PC-3 (cell line): ENCODE data around the gene TWF2. TPM values are rescaled to one million over a fixed set of nuclear protein-coding genes. Genes with fewer than 3 reads are reported as not detected.

Source experiments
- ATAC-seq: fragments of 200-7000 bp; cut with Tn5 transposase; 2 replicates; pipeline ENCODE4 v1.9.1; 2020; ENCODE audit warnings: mild to moderate bottlenecking, moderate library complexity
- BruUV-seq: library from RNA; stranded (reverse); fragments of 400-500 nt; replicated peaks from 2 replicates; lab custom pipeline; 2021; lab: Mats Ljungman, UMichigan
- CTCF ChIA-PET: fragments of 300-600 bp; sonication (Branson Sonifier 250); formaldehyde crosslinking; loops from one replicate; lab custom pipeline; 2022; ENCODE audit warnings: antibody characterized with exemption; lab: Charles Lee
- POLR2A ChIA-PET: fragments of 300-600 bp; sonication (Branson Sonifier 250); formaldehyde crosslinking; loops from one replicate; lab custom pipeline; 2022; ENCODE audit warnings: antibody characterized with exemption; ENCODE audit not compliant: unreplicated experiment; lab: Charles Lee
- DNase-seq: peaks from one replicate; pipeline ENCODE4 v3.0.0-alpha.2; 2015
- H2AFZ ChIP-seq: fragments of 300-600 bp; sonication (generic); 2 replicates; pipeline ENCODE4 v1.6.0; 2016; ENCODE audit warnings: antibody characterized with exemption, low read length
- H3F3A ChIP-seq: fragments of 300-600 bp; sonication (generic); one replicate; pipeline ENCODE4 v1.6.0; 2017; ENCODE audit warnings: antibody characterized with exemption, low read length, control low read depth, mild to moderate bottlenecking; ENCODE audit not compliant: unreplicated experiment
- H3K27ac ChIP-seq: fragments of 300-600 bp; sonication (generic); 2 replicates; pipeline ENCODE4 v1.5.1; 2016; ENCODE audit warnings: mild to moderate bottlenecking, low read length
- H3K27me3 ChIP-seq: fragments of 300-600 bp; sonication (generic); 2 replicates; pipeline ENCODE4 v1.6.1; 2016; ENCODE audit warnings: low read length, mixed read lengths
- H3K36me3 ChIP-seq: fragments of 300-600 bp; sonication (generic); 2 replicates; pipeline ENCODE4 v1.6.1; 2016; ENCODE audit warnings: low read depth, mixed run types, low read length, mixed read lengths
- H3K4me1 ChIP-seq: fragments of 300-600 bp; sonication (generic); 2 replicates; pipeline ENCODE4 v1.5.1; 2016; ENCODE audit warnings: low read length; ENCODE audit not compliant: insufficient read depth
- H3K4me2 ChIP-seq: fragments of 300-600 bp; sonication (generic); 2 replicates; pipeline ENCODE4 v1.6.0; 2016; ENCODE audit warnings: low read length
- H3K4me3 ChIP-seq: fragments of 300-600 bp; sonication (generic); 2 replicates; pipeline ENCODE4 v1.5.1; 2016; ENCODE audit warnings: mild to moderate bottlenecking, low read length, mixed read lengths
- H3K79me2 ChIP-seq: fragments of 300-600 bp; sonication (generic); 2 replicates; pipeline ENCODE4 v1.6.1; 2017; ENCODE audit warnings: low read length, mixed read lengths
- H3K9ac ChIP-seq: fragments of 300-600 bp; sonication (generic); 2 replicates; pipeline ENCODE4 v1.6.0; 2016; ENCODE audit warnings: mild to moderate bottlenecking, low read length
- H3K9me2 ChIP-seq: fragments of 300-600 bp; sonication (generic); replicated peaks from 2 replicates; pipeline ENCODE4 v1.6.1; 2016; ENCODE audit warnings: mixed run types, low read length, mixed read lengths
- H3K9me3 ChIP-seq: fragments of 300-600 bp; sonication (generic); 2 replicates; pipeline ENCODE4 v1.6.1; 2016; ENCODE audit warnings: low read length, mixed read lengths
- H4K20me1 ChIP-seq: fragments of 300-600 bp; sonication (generic); 2 replicates; pipeline ENCODE4 v1.6.1; 2016; ENCODE audit warnings: low read length, mixed read lengths
- EZH2 ChIP-seq: fragments of 300-600 bp; sonication (generic); IDR thresholded peaks from one replicate; pipeline ENCODE4 v1.6.1; 2017; ENCODE audit warnings: antibody characterized with exemption, mild to moderate bottlenecking, low read length; ENCODE audit not compliant: unreplicated experiment
- EZH2phosphoT487 ChIP-seq: fragments of 300-600 bp; sonication (generic); IDR thresholded peaks from 2 replicates; pipeline ENCODE4 v1.6.1; 2018; ENCODE audit warnings: mild to moderate bottlenecking, antibody characterized with exemption, low read length, borderline replicate concordance
- intact Hi-C: fragments of 100-400 bp; cut with micrococcal nuclease; formaldehyde crosslinking; loops from 2 replicates; pipeline ENCODE4 v1.9.0; 2023
- total RNA-seq: library from RNA; depleted of rRNA; stranded (reverse); fragments of >200 nt; gene quantifications from 2 replicates; pipeline ENCODE4 v1.2.3, GENCODE V29; 2014
- TF ChIP-seq, protein P1 (sequence below): fragments of 300-600 bp; sonication (generic); conservative IDR thresholded peaks from 2 replicates; pipeline ENCODE4 v1.5.1; 2017; ENCODE audit warnings: antibody characterized with exemption, low read depth, mild to moderate bottlenecking, low read length

TWF2 gene
- total RNA-seq, 1 experiment from 2014 or later, result 147 TPM

DNA sequence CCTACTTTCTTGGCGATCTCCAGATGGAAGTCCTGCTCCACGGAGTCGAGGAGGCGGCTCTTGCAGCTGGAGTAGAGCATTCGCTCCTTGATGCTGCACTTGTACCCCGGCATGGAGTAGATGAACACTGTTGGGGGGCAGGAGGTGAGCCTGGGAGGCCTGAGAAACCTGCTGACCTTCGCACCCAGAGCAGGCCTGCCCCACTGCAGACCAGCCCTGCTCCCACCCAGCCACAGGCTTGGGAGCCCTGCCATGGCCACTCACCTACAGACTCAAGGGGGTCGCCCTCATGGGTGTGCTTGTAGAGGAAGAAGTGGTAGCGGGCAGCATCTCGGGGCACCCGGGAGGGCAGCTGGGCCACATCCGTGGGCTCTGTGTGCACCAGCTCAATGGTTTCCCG, 9.3 kb downstream of the TWF2 start:
- POLR2A ChIA-PET, result no interaction called here
- H3K36me3 ChIP-seq, result peaks cover 33% of the 10 kb centered on the region
- TF ChIP-seq EZH2 (no peak), EZH2phosphoT487 (no peak)
- TF ChIP-seq, protein P1, sequence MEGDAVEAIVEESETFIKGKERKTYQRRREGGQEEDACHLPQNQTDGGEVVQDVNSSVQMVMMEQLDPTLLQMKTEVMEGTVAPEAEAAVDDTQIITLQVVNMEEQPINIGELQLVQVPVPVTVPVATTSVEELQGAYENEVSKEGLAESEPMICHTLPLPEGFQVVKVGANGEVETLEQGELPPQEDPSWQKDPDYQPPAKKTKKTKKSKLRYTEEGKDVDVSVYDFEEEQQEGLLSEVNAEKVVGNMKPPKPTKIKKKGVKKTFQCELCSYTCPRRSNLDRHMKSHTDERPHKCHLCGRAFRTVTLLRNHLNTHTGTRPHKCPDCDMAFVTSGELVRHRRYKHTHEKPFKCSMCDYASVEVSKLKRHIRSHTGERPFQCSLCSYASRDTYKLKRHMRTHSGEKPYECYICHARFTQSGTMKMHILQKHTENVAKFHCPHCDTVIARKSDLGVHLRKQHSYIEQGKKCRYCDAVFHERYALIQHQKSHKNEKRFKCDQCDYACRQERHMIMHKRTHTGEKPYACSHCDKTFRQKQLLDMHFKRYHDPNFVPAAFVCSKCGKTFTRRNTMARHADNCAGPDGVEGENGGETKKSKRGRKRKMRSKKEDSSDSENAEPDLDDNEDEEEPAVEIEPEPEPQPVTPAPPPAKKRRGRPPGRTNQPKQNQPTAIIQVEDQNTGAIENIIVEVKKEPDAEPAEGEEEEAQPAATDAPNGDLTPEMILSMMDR, result no peak
- ATAC-seq, result no peak
- intact Hi-C loops, result no loop called here
- CTCF ChIA-PET, result no interaction called here
- H3K27ac ChIP-seq, result no peak overlapping the region
- 0 out of 2 replicates have a peak, but pooled peaks cover 9% of the 10 kb centered on the region for H3K79me2 ChIP-seq
- H3K4me3 ChIP-seq, result no peak overlapping the region
- no TSS peak for BruUV-seq
- no peak overlapping the region for H3K4me2 ChIP-seq
- no peak overlapping the region for H2AFZ ChIP-seq
- H3K9me2 ChIP-seq, result no peaks in the 10 kb centered on the region
- no peaks in the 10 kb centered on the region for H3F3A ChIP-seq
- no peaks in the 10 kb centered on the region for H4K20me1 ChIP-seq
- H3K9me3 ChIP-seq, result no peaks in the 10 kb centered on the region
- H3K9ac ChIP-seq, result no peak overlapping the region
- no peaks in the 10 kb centered on the region for H3K27me3 ChIP-seq
- DNase-seq, result no peak
- no peaks in the 10 kb centered on the region for H3K4me1 ChIP-seq

DNA sequence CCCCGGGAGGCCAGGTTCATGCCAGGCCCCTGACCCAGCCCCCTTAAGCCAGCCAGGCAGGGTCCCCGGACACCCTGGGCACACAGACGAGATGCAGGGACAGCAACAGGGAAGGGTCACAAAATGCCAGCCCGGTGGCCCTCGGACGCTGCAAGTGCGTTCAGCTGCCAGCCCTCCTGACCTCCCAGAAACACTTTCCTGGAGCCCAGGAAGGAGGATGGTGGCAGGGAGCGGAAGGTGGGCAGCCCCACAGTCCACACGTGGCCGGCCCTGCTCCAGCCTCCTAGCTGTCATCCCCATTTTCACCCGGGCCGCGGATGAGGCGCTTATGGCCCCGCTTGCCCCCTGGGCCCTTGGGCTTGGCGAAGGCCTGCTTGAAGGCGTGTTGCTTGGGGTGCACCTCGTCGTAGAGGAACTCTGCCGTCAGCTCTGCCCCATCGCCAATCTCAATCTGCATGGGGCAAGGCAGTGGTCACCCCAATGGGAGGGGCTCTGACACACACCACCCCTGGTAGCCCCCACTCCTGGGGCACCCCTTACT, 10.1 kb downstream of the TWF2 start:
- Histone ChIP-seq H3K4me2 (no peak overlapping the region), H3K27ac (no peak overlapping the region), H3K27me3 (no peaks in the 10 kb centered on the region), H3K9me2 (no peaks in the 10 kb centered on the region), H3K36me3 (peaks cover 31% of the 10 kb centered on the region), H3K9ac (no peak overlapping the region), H3K9me3 (no peaks in the 10 kb centered on the region), H4K20me1 (no peaks in the 10 kb centered on the region), H2AFZ (no peak overlapping the region), H3K4me3 (no peak overlapping the region), H3F3A (no peaks in the 10 kb centered on the region), H3K4me1 (no peaks in the 10 kb centered on the region), H3K79me2 (0 out of 2 replicates have a peak, but pooled peaks cover under 1% of the 10 kb centered on the region)
- ATAC-seq (no peak), DNase-seq (no peak)
- intact Hi-C loops, result no loop called here
- ChIA-PET POLR2A (no interaction called here), CTCF (no interaction called here)
- TSS peak; percentile 30 for BruUV-seq
- TF ChIP-seq, protein P1, result no peak
- no peak for TF ChIP-seq EZH2phosphoT487
- no peak for TF ChIP-seq EZH2

DNA sequence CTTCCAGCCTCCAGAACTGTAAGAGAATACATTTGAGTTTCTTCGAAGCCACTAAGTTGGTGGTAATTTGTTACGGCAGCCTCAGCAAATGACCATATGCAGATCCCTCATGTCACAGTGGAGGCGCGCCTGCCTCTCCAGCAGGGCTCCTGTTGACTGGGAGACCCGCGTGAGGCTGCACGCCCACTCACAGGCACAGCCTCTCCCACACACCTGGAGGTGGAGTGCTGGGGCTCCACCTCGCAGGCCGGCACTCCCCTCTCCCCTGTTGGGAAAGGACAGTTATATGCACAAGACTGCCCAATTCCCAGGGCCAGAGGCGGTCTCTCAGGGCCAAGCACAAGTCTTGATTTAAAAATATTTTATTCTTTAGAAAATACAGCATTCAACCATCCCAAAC, 10.7 kb downstream of the TWF2 start:
- Histone ChIP-seq H4K20me1 (no peaks in the 10 kb centered on the region), H3K9me2 (no peaks in the 10 kb centered on the region), H3K27me3 (no peaks in the 10 kb centered on the region), H3K79me2 (no peaks in the 10 kb centered on the region), H3K4me2 (no peak overlapping the region), H3K4me1 (no peaks in the 10 kb centered on the region), H3F3A (no peaks in the 10 kb centered on the region), H3K9me3 (no peaks in the 10 kb centered on the region), H2AFZ (no peak overlapping the region), H3K27ac (no peak overlapping the region), H3K36me3 (peaks cover 31% of the 10 kb centered on the region), H3K9ac (no peak overlapping the region), H3K4me3 (no peak overlapping the region)
- intact Hi-C loops, result no loop called here
- TF ChIP-seq, protein P1, result no peak
- TF ChIP-seq EZH2phosphoT487 (no peak), EZH2 (no peak)
- ATAC-seq (no peak), DNase-seq (no peak)
- POLR2A ChIA-PET, result no interaction called here
- BruUV-seq, result no TSS peak
- CTCF ChIA-PET, result no interaction called here
